ENCODE measurements around the gene SIVA1. TPM values are rescaled to one million over a fixed set of nuclear protein-coding genes. Genes with fewer than 3 reads are reported as not detected.
"Not testable (repeated sequence)": the region's sequence is repeated elsewhere in the genome, so short reads cannot be mapped to it uniquely, and the experiment has no call there.

Gene SIVA1
- total and polyA plus RNA-seq, 2 of the 8 experiments (the other 6 are each of a cell fraction or from before 2014, with no cell fraction given), result 123 to 589 TPM

DNA sequence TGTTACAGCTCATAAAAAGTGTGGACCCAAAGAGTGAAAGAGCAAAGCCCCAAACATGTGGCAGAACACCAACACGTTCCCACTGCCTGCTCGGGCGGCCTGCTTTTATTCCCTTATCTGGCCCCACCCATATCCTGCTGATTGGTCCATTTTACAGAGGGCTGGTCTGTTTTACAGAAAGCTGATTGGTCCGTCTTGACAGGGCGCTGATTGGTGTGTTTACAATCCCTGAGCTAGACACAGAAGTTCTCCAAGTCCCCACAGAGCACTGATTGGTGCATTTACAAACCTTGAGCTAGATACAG lies 2.2 kb upstream of the SIVA1 start:
- not testable (repeated sequence) for H2BK15ac ChIP-seq (ENCODE audit: low read length); H3K9ac ChIP-seq (replicated peaks in 1 of 4; ENCODE audit: extremely low read depth in 1 of 4, low read depth in 3 of 4, low read length in 3 of 4); H2BK120ac ChIP-seq (replicated peaks; ENCODE audit: low read depth, low read length); H3K4ac ChIP-seq (replicated peaks; ENCODE audit: insufficient read length, low read depth, low read length); H2BK20ac ChIP-seq (ENCODE audit: low read length); FAIRE-seq; H3K27ac ChIP-seq (ENCODE audit: low read depth, low read length); H3K27me3 ChIP-seq (replicated peaks in 1 of 4; ENCODE audit: control insufficient read depth in 3 of 4, extremely low read depth in 1 of 4, insufficient read depth in 3 of 4, low read length in 3 of 4); H3K23ac ChIP-seq (ENCODE audit: insufficient read length); H4K8ac ChIP-seq (ENCODE audit: extremely low read depth, insufficient read depth, low read length); H2BK5ac ChIP-seq (ENCODE audit: low read depth, low read length); H3K14ac ChIP-seq (ENCODE audit: insufficient read length); H2AFZ ChIP-seq (ENCODE audit: low read length); H2AK5ac ChIP-seq (ENCODE audit: low read depth, low read length); H4K91ac ChIP-seq (replicated peaks; ENCODE audit: insufficient read length, low read length); H3K4me2 ChIP-seq (ENCODE audit: insufficient read depth in 1 of 2, low read depth in 2 of 2, low read length in 2 of 2); H3K23me2 ChIP-seq (ENCODE audit: low read depth, low read length); DNase-seq (ENCODE audit: low read depth in 1 of 2, low spot score in 2 of 2); H3K18ac ChIP-seq (ENCODE audit: extremely low read depth, low read length); H3K4me3 ChIP-seq (ENCODE audit: extremely low read depth in 1 of 4, insufficient read depth in 2 of 4, low read depth in 3 of 4, low read length in 4 of 4); H2BK12ac ChIP-seq (ENCODE audit: low read depth, low read length); H4K5ac ChIP-seq (ENCODE audit: insufficient read length, low read depth, low read length); H3K56ac ChIP-seq (replicated peaks; ENCODE audit: insufficient read length, low read depth, low read length)
- Histone ChIP-seq H3K36me3 (ENCODE audit: control insufficient read depth in 2 of 4, insufficient read depth in 4 of 4, low read length in 3 of 4) (peaks cover under 1 to 13% (median 3%) of the 10 kb centered on the region in 4 experiments; a peak in 4 of 8 replicates), H3K4me1 (replicated peaks in 1 of 4; ENCODE audit: control insufficient read depth in 3 of 4, insufficient read depth in 4 of 4, low read length in 3 of 4) (peaks cover 0 to 13% (median 5%) of the 10 kb centered on the region in 4 experiments; a peak in 6 of 7 replicates), H3K9me3 (ENCODE audit: insufficient read depth in 2 of 2, low read depth in 1 of 2, low read length in 1 of 2) (peaks cover 10 to 25% of the 10 kb centered on the region in 2 experiments), H4K20me1 (replicated peaks in 1 of 2; ENCODE audit: control insufficient read depth in 1 of 2, insufficient read depth in 2 of 2, low read length in 2 of 2) (peaks cover 16 to 22% of the 10 kb centered on the region in 2 experiments), H3K79me1 (ENCODE audit: low read depth, low read length) (peaks cover 19% of the 10 kb centered on the region), H3K79me2 (ENCODE audit: control insufficient read depth in 1 of 2, insufficient read depth in 2 of 2, low read length in 2 of 2) (peaks cover 10 to 24% of the 10 kb centered on the region in 2 experiments; a peak in 3 of 4 replicates)
- WGBS, 2 experiments (ENCODE audit: extremely low coverage in 1 of 2, insufficient coverage in 1 of 2, insufficient read length in 1 of 2, insufficient replicate concordance in 2 of 2, low coverage in 1 of 2, low lambda C conversion rate in 2 of 2, missing lambda C conversion rate in 1 of 2), result 97% methylated on average over 5 of the region's 5 CpGs; no CpG with 5 or more reads in 1 of the 2 experiments
- CTCF ChIA-PET (ENCODE audit: partially characterized antibody), result interaction anchor here (1.0 to 3.5 kb wide), 10 partner anchors 12 to 144 kb away, joined by 3 to 11 read pairs (median 4); partner anchors contain the start of gene ADSS1
- POLR2A ChIA-PET (ENCODE audit: partially characterized antibody), result interaction anchor here (1.6 kb wide), 1 partner anchor 34 kb away, joined by 3 read pairs; no protein-coding TSS in a partner anchor
